HG02981 (cell line): ENCODE measurements around the gene DDX46.
"Not testable (repeated sequence)": the region's sequence is repeated elsewhere in the genome, so short reads cannot be mapped to it uniquely, and the experiment has no call there.

ENCODE experiments used
- ATAC-seq: cut with Tn5 transposase; IDR thresholded peaks from one replicate; pipeline ENCODE4 v1.9.1; 2021; ENCODE audit warnings: mild to moderate bottlenecking, moderate library complexity; ENCODE audit not compliant: unreplicated experiment

Gene DDX46

DNA sequence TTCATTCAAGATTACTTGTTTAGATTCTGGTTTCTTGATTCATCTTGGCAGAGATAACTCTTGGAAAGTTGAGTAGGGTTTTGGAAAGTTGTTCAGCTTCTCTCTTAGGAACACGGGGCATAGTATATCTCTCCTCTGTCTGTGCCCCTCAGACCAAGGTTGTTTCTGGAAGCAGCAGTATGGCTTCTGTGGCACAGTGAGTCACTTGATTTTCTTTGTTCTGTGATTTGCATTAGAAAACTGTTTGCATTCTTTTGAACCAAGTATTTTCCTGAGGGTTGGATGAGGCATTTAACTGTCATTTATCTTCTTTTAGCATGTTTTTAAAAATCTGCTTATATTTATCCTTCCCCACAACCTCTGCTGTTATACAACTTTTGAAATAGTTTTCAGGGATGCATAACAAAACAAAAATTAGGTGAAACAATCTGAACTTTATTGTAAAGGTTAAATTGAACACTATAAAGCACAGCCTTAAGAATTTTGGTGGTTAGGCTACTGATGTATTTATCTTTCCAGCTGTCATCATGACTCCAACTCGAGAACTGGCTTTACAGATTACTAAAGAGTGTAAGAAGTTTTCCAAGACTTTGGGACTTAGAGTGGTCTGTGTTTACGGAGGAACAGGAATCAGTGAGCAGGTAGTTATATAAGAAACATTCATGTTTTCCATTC is 26.5 kb downstream of the DDX46 start:
- no peak for ATAC-seq

- ATAC-seq: no peak
These were observed 29.1 kb downstream of the DDX46 start for GRCh38 chr5:134787692-134788091.

- no peak for ATAC-seq
These were observed 33.0 kb downstream of the DDX46 start for GRCh38 chr5:134791580-134791979.

GRCh38 chr5:134792286-134792685 is 33.7 kb downstream of the DDX46 start:
- no peak for ATAC-seq

DNA sequence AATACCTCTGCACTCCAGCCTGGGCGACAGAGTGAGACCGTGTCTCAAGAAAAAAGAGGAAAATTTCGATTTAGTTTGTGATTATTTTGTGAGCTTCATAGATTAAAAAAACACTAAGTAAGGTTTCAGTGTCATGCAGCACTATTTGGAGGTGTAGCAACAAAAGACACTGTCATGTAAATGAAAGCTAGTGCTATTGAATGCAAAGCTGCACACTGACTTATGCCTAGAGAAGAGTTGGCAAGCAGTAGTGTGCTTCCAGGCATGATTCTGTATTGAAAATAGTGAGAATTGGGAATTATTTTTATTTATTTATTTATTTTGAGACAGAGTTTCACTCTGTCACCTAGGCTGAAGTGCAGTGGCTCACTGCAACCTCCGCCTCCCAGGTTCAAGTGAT is 34.5 kb downstream of the DDX46 start:
- ATAC-seq: no peak

DNA sequence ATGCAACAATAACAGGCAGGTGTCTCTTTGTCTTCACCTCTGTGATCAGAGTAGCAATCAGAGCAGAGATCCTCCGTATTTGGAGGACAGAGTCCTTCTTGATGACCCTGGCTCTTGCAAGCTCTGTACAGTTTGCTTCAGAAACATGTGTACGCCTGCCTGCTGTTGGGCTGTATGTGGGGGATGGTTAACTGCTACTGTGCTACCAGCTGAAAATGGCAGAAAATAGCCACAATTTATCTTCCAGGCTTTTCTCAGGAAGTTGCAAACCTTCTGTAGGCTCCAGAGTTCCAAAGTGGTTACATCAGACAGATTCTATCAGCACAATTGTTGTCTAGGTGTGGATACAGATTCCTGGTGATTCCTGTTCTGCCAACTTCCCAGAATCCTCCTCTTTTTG is 35.5 kb downstream of the DDX46 start:
- ATAC-seq: no peak

DNA sequence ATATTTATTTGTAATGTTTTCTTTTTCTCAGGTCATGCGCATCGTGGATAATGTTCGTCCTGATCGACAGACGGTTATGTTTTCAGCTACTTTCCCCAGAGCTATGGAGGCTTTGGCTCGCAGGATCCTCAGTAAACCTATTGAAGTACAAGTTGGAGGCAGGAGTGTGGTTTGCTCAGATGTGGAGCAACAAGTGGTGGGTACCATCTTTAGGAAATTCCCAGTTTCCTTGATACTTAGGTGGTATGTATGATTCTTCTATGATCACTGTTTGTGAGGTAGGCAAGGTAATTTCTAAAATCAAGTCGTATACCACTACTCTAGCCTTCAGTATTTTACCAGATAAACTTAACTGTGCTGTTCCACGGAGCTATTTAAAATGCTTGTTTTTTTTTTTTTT is 36.2 kb downstream of the DDX46 start:
- ATAC-seq: no peak

GRCh38 chr5:134798468-134798867 is 39.9 kb downstream of the DDX46 start:
- ATAC-seq: no peak

DNA sequence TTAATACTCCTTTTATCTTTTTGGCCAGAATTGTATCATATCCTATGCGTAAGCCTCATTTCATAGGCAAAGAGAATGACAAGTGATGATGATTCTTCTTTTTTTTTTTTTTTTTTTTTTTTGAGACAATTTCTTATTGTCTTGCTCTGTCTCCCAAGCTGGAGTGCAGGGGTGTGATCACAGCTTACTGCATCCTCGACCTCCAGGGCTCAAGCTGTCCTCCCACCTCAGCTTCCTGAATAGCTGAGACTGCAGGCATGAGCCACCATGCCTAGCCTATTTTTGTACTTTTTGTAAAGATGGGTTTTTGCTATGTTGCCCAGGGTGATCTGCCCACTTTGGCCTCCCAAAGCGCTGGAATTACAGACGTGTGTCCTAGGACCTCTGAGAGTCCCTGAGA is 45.2 kb downstream of the DDX46 start:
- ATAC-seq: no peak

- peak; percentile 88 for ATAC-seq
These were observed 54.8 kb downstream of the DDX46 start for GRCh38 chr5:134813407-134813806.

DNA sequence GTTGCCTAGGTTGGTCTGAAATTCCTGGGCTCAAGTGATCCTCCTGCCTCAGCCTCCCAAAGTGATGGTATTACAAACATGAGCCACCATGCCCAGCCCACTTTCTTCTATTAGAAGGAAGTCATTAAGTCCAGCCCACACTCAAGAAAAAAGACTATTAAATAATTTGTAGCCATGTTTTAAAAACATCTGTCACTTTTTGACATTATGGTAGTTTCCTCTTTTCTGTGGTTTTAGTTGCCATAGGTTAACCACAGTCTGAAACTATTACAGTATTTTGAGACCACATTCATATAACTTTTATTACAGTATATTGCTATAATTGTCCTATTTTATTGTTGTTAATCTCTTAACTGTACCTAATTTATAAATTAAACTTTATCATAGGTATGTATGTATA is 55.2 kb downstream of the DDX46 start:
- peak; percentile 55 for ATAC-seq

DNA sequence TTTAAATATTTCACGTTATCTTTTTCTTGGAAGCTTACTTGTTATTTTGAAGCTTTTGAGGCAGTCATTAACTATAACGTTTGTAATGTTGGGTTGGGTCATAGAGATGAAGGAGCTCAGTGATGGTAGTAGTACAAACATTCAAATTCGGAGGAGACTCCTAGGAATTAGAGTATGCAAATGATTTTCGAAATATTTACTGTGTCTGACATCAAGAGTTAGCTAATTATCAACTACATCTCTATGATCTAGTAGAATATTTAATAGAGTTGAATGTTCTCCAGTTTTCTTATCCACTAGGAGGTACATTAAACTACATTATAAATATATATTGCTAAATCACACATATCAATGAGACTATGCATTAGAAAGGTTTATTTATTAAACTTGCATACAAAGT is 58.4 kb downstream of the DDX46 start:
- no peak for ATAC-seq

- no peak for ATAC-seq
These were observed 60.2 kb downstream of the DDX46 start for GRCh38 chr5:134818776-134819175.

GRCh38 chr5:134819407-134819963 is 60.9 kb downstream of the DDX46 start:
- ATAC-seq: no peak

DNA sequence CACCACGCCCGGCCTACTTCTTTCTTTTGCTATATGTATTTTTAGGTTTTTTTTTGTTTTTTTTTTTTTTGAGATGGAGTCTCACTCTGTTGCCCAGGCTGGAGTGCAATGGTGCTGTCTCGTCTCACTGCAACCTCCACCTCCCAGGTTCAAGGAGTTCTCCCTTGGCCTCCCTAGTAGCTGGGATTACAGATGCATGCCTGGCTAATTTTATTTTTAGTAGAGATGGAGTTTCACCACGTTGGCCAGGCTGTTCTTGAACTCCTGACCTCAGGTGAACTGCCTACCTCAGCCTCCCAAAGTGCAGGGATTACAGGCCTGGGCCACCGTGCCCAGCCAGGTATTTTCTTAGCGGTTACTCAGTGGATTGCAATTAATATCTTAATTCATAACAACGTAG is 63.3 kb downstream of the DDX46 start:
- no peak for ATAC-seq

- no peak for ATAC-seq
These were observed 66.1 kb downstream of the DDX46 start for GRCh38 chr5:134824681-134825080.

GRCh38 chr5:134825212-134825611 is 66.6 kb downstream of the DDX46 start:
- ATAC-seq: no peak

DNA sequence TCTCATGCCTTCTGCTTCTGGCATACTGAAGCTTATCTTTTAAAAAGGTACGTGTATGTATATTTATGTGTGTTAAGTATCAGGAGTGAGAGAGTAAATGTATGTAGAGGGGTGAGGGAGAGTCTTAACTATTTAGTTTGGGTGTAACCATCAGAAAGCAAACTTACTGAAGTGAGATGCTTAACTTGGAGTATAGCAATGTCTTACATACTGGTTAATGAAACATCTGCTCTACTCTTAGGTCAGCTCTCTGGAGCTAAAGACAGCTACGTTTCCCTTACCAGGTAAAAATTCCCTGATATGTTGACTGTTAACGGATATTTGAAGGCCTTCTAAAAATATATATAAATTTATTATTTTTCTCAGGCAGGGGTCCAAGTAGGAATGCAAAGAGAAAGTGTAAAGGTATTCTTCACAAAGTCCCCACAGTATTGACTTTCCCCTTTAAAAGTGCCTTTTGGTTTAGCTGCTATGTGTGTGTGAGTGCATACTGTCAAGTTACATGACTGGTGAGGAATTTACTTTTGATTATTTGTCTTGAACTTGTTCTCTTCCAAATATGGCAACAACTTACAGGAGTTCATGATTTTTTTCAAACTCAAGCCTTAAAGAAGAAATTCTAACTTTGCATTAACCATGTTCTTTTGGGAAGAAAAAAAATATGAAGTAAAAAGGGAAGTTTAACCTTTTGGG is 74.9 kb downstream of the DDX46 start:
- ATAC-seq: no peak

GRCh38 chr5:134835623-134836022 is 77.0 kb downstream of the DDX46 start:
- no peak for ATAC-seq

- ATAC-seq: no peak
These were observed 79.1 kb downstream of the DDX46 start for GRCh38 chr5:134837530-134838181.

- ATAC-seq: not testable (repeated sequence)
These were observed 79.8 kb downstream of the DDX46 start for GRCh38 chr5:134838361-134838760.

- ATAC-seq: no peak
These were observed 82.2 kb downstream of the DDX46 start for GRCh38 chr5:134840811-134841210.
